BLaER1 treated with 17β-estradiol and CSF1 and Interleukin-3, amounts not matched to agents 10 nM and 100 nM (cell line): Measurements from ENCODE around the gene GPATCH2.

Experiments used
- H3K27ac ChIP-seq, 11 experiments: shearing (Covaris generic); formaldehyde crosslinking; 2 replicates each; pipeline ENCODE4 v1.8.1; 2022
- H3K27me3 ChIP-seq, 11 experiments: shearing (Covaris generic); formaldehyde crosslinking; 2 replicates each; pipeline ENCODE4 v1.8.1; 2022
- H3K36me3 ChIP-seq, 11 experiments: shearing (Covaris generic); formaldehyde crosslinking; 2 replicates each; pipeline ENCODE4 v1.8.1; 2022
- H3K4me1 ChIP-seq, 10 experiments: shearing (Covaris generic); formaldehyde crosslinking; 2 replicates each; pipeline ENCODE4 v1.8.1; 2022
- H3K4me2 ChIP-seq, 11 experiments: shearing (Covaris generic); formaldehyde crosslinking; 2 replicates each; pipeline ENCODE4 v1.8.1; 2022
- H3K4me3 ChIP-seq, 10 experiments: shearing (Covaris generic); formaldehyde crosslinking; 2 replicates each; pipeline ENCODE4 v1.8.1; 2022
- H3K9ac ChIP-seq, 11 experiments: shearing (Covaris generic); formaldehyde crosslinking; 2 replicates each; pipeline ENCODE4 v1.8.1; 2022
- H3K9me3 ChIP-seq, 11 experiments: shearing (Covaris generic); formaldehyde crosslinking; replicated peaks in 1 of 11; 2 replicates each; pipeline ENCODE4 v1.8.1; 2022
- H4K20me1 ChIP-seq, 11 experiments: shearing (Covaris generic); formaldehyde crosslinking; 2 replicates each; pipeline ENCODE4 v1.8.1; 2022
- Cebpa-rat ChIP-seq, 11 experiments: shearing (Covaris generic); IDR thresholded peaks; 2 replicates each; pipeline ENCODE4 v1.8.1; 2022

The GPATCH2 gene

DNA sequence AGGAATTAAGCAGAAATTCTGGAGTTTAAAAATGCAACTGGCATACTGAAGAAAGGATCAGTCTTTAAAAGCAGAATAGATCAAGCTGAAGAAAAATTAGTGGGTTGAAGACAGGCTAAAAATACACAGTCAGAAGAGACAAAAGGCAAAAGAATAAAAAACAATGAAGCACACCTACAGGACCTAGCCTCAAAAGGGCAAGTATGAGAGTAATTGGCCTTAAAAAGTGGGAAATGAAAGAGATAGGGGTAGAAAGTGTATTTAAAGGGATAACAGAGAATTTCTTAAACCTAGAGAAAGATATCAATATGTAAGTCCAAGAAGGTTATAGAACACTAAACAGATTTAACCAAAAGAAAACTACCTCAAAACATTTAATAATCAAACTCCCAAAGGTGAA is 152.4 kb downstream of the GPATCH2 start:
- Histone ChIP-seq H4K20me1 (no peaks in the 10 kb centered on the region), H3K4me1 (peaks cover 0 to 14% (median 3%) of the 10 kb centered on the region in 10 experiments; a peak in 9 of 20 replicates), H3K36me3 (peaks cover 0 to 41% (median 5%) of the 10 kb centered on the region in 11 experiments; a peak in 8 of 22 replicates), H3K4me3 (no peak overlapping the region), H3K4me2 (no peak overlapping the region), H3K27me3 (no peaks in the 10 kb centered on the region), H3K9me3 (peaks cover 0 to 16% (median 6%) of the 10 kb centered on the region in 11 experiments; a peak in 7 of 22 replicates), H3K27ac (no peak overlapping the region), H3K9ac (no peak overlapping the region)
- TF ChIP-seq Cebpa-rat (IDR thresholded peaks at IDR 0.05) = no peak

DNA sequence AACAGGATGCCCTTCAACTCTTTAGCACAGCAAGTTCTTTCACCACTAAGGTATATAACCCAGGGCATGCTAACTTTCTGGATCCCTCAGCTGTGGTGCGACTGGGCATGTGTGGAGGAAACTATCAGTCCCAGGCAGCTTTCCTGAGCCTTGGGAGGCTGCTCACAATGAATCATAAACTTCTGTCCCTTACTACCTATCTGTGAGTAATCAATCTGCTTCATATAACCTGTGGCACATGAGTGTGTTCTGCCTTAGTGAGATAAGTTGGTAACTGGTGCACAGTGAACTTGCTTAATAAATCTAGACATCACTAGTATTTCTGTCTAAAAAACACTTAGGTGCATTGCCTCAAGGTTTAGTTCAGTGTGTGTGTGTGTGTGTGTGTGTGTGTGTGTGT is 158.0 kb downstream of the GPATCH2 start:
- Histone ChIP-seq H3K9ac (no peak overlapping the region), H3K4me1 (no peaks in the 10 kb centered on the region), H4K20me1 (no peaks in the 10 kb centered on the region), H3K27ac (no peak overlapping the region), H3K4me3 (no peak overlapping the region), H3K4me2 (no peak overlapping the region), H3K9me3 (no peaks in the 10 kb centered on the region), H3K36me3 (peaks cover 0 to 32% (median 5%) of the 10 kb centered on the region in 11 experiments; a peak in 7 of 22 replicates), H3K27me3 (no peaks in the 10 kb centered on the region)
- no peak for TF ChIP-seq Cebpa-rat (IDR thresholded peaks at IDR 0.05)

DNA sequence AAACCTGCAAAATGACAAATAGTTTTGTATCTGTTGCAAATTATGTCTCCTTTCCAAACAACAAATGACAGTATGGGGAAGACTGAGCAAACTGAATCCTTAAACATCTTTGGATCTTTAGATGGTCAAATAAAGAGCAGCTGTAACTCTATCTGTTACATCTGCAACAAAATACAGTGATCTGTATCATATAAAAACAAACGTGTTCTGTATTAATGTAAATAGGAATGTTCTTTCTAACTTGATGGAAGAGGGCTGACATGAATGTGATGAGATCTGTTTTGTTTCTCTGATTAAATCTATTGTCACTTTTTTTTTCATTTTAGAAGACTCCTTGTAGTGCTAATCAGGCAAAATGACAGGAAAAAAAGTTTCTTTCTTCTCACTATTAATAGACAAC is 159.5 kb downstream of the GPATCH2 start:
- Histone ChIP-seq H3K27ac (no peak overlapping the region), H3K4me1 (no peaks in the 10 kb centered on the region), H3K27me3 (no peaks in the 10 kb centered on the region), H3K36me3 (peaks cover 0 to 18% (median 0%) of the 10 kb centered on the region in 11 experiments; a peak in 2 of 22 replicates), H4K20me1 (no peaks in the 10 kb centered on the region), H3K9me3 (peaks cover 0 to 4% (median 0%) of the 10 kb centered on the region in 11 experiments; a peak in 1 of 22 replicates), H3K4me3 (no peak overlapping the region), H3K9ac (no peak overlapping the region), H3K4me2 (no peak overlapping the region)
- no peak for TF ChIP-seq Cebpa-rat (IDR thresholded peaks at IDR 0.05)

DNA sequence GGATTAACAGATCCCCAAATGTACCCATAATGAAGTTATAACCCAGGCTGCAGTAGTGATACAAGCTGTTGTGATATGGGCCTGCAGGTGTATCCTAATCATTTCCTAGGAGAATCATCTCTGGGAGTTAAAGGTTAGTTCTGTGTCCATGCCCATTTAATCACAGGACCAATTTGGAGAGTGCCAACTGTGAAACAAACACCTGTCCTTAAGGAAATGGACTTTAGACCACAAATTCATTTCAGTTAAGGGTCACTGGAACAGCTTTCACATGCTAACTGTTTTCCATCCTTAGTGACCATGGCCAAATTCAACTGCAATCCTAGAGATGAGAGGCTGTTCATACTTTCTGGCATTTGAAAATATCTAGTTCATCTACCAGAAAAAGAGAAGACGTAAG is 160.9 kb downstream of the GPATCH2 start:
- Histone ChIP-seq H3K27ac (no peak overlapping the region), H3K4me2 (no peak overlapping the region), H3K4me3 (no peak overlapping the region), H3K27me3 (no peaks in the 10 kb centered on the region), H3K9ac (no peak overlapping the region), H4K20me1 (no peaks in the 10 kb centered on the region), H3K4me1 (no peaks in the 10 kb centered on the region), H3K36me3 (peaks cover 0 to 23% (median 0%) of the 10 kb centered on the region in 11 experiments; a peak in 5 of 22 replicates), H3K9me3 (peaks cover 4 to 17% (median 7%) of the 10 kb centered on the region in 11 experiments; a peak in 15 of 22 replicates)
- no peak for TF ChIP-seq Cebpa-rat (IDR thresholded peaks at IDR 0.05)

DNA sequence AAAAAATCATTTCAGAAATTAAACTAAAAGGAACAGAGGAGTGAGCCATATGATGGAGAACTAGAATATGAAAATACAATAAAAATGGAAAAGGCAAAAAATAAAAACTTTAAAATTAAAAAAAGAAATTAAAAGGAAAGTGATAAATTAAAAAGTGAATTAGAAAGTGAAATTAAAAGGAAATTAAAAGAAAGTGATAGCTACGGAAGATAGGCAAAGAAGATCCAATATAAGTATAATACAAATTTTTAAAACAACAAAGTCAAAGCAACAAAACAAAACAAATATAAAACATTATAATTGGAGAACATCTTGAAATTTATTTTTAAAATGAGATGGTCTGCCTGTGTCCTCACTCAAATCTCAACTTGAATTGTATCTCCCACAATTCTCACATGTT is 165.8 kb downstream of the GPATCH2 start:
- no peak overlapping the region for H3K27ac ChIP-seq
- no peak overlapping the region for H3K4me3 ChIP-seq
- H3K4me1 ChIP-seq = no peaks in the 10 kb centered on the region
- H3K36me3 ChIP-seq = peaks cover 0 to 24% (median 0%) of the 10 kb centered on the region in 11 experiments; a peak in 5 of 22 replicates
- no peaks in the 10 kb centered on the region for H4K20me1 ChIP-seq
- H3K9ac ChIP-seq = no peak overlapping the region
- no peak overlapping the region for H3K4me2 ChIP-seq
- H3K9me3 ChIP-seq = peaks cover 4 to 17% (median 7%) of the 10 kb centered on the region in 11 experiments; a peak in 15 of 22 replicates
- TF ChIP-seq Cebpa-rat (IDR thresholded peaks at IDR 0.05) = no peak
- H3K27me3 ChIP-seq = no peaks in the 10 kb centered on the region

DNA sequence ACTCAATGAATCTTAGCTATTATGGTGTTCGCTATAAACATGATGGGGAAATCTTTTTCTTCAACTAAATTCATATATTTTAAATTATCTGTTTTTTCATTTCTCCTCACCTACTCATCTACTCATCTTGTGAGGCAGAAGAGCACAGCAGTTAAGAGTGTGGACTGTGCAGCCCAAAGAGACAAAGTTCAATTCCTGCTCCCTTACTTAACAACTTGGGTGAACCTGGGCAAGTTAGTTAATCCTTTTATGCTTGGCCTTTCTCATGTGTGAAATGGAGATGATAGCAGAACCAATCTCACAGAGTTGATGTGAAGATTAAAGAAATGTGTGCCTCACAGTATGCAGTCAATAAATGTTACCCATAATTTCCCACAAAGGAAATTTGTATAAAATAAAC is 168.2 kb downstream of the GPATCH2 start:
- Histone ChIP-seq H3K9me3 (peaks cover 4 to 17% (median 7%) of the 10 kb centered on the region in 11 experiments; a peak in 15 of 22 replicates), H3K9ac (no peak overlapping the region), H3K4me1 (no peaks in the 10 kb centered on the region), H3K4me2 (no peak overlapping the region), H3K36me3 (peaks cover 0 to 24% (median 0%) of the 10 kb centered on the region in 11 experiments; a peak in 5 of 22 replicates), H3K4me3 (no peak overlapping the region), H3K27ac (no peak overlapping the region), H4K20me1 (no peaks in the 10 kb centered on the region), H3K27me3 (no peaks in the 10 kb centered on the region)
- TF ChIP-seq Cebpa-rat (IDR thresholded peaks at IDR 0.05) = no peak

DNA sequence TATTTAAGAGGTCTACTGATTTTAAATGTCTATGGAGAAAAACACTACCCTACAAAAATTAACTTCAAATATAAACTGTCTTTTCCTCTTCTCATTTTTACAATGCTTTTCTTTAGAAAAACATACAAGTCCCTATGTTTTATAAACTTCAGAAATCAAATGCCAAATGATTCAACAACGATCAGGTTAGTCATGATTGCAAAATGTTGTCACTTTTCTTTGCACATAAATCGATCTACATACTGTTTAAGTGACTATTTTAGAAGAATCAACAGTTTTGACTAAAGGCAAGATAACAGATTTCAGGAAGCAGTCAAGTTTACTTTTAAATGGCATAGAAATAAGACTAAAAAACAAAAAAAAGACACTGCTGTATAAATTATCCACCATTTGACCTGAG is 168.7 kb downstream of the GPATCH2 start:
- Histone ChIP-seq H3K9ac (no peak overlapping the region), H3K4me3 (no peak overlapping the region), H3K27ac (no peak overlapping the region)

DNA sequence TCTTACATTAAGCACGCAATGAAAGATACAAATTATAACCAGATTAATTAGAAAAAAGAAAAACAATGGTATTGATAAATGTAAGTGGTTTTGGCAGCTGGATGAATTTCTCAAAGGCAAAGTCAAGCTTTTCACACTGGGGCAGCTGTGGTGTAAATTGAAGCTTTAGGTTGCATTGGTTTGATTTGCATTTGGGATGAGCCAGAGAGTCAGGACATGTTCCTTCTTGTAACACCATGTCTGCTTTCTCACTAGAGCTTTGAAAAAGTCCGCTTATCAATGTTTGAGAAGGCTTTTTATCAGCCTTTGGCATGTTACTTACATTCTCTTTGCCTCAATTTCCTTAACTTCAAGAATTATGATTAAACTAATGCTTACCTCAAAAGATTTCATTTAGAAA is 173.9 kb downstream of the GPATCH2 start:
- Histone ChIP-seq H3K27me3 (no peaks in the 10 kb centered on the region), H3K9ac (no peak overlapping the region), H3K4me2 (no peak overlapping the region), H3K36me3 (peaks cover 0 to 21% (median 0%) of the 10 kb centered on the region in 11 experiments; a peak in 4 of 22 replicates), H3K4me3 (no peak overlapping the region), H4K20me1 (no peaks in the 10 kb centered on the region), H3K9me3 (no peaks in the 10 kb centered on the region), H3K27ac (no peak overlapping the region), H3K4me1 (no peaks in the 10 kb centered on the region)
- TF ChIP-seq Cebpa-rat (IDR thresholded peaks at IDR 0.05) = no peak

More for the DNA sequence above, 168.7 kb downstream of the GPATCH2 start:
- Histone ChIP-seq H3K36me3 (peaks cover 0 to 24% (median 0%) of the 10 kb centered on the region in 11 experiments; a peak in 5 of 22 replicates), H3K4me1 (no peaks in the 10 kb centered on the region), H3K27me3 (no peaks in the 10 kb centered on the region), H3K4me2 (no peak overlapping the region), H4K20me1 (no peaks in the 10 kb centered on the region), H3K9me3 (peaks cover 4 to 17% (median 7%) of the 10 kb centered on the region in 11 experiments; a peak in 15 of 22 replicates)
- TF ChIP-seq Cebpa-rat (IDR thresholded peaks at IDR 0.05) = no peak

DNA sequence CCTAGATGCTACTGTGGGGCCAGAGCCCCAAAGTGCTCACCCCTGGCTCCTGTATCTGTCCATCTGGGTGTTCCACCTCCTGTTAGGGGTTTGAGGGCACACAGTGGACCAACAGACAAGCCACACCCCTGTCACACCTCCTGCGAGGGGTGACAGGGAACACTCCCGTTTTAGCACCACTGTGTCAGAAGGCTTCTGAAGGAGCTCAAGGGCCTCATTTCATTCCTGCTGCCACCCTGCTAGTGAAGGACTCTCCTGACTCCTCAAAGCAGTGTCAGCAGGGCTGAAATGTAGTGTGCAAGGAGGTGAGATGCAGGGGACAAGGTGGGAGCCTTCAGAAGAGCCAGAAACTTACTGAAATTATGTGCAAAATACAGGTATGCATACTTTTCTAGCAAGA is 174.6 kb downstream of the GPATCH2 start:
- no peaks in the 10 kb centered on the region for H4K20me1 ChIP-seq
- no peak overlapping the region for H3K27ac ChIP-seq
- H3K36me3 ChIP-seq = peaks cover 0 to 21% (median 0%) of the 10 kb centered on the region in 11 experiments; a peak in 4 of 22 replicates
- no peak overlapping the region for H3K4me3 ChIP-seq
- TF ChIP-seq Cebpa-rat (IDR thresholded peaks at IDR 0.05) = no peak
- H3K9ac ChIP-seq = no peak overlapping the region
- no peaks in the 10 kb centered on the region for H3K4me1 ChIP-seq
- H3K27me3 ChIP-seq = no peaks in the 10 kb centered on the region
- no peak overlapping the region for H3K4me2 ChIP-seq
- H3K9me3 ChIP-seq = no peaks in the 10 kb centered on the region

DNA sequence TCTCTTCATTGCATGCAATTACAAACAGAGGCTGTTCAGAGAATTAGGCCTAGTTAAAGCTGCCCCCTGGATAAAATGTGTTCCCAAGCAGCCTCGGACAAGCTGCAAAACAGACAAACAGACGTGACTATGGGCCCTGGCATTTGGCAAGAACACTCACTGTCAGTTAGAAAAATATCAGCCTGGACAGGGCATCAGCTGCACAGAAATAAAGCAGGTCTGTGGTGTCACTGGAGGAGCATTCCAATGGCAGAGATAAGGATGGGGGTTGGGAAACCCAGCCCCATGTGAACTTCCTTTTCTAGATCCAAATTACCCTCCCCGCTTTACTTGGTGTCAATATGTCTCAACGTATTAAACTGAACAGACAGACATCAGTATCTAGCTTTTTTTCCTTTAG is 177.1 kb downstream of the GPATCH2 start:
- no peak overlapping the region for H3K4me3 ChIP-seq
- H3K4me2 ChIP-seq = no peak overlapping the region
- no peaks in the 10 kb centered on the region for H3K9me3 ChIP-seq
- TF ChIP-seq Cebpa-rat (IDR thresholded peaks at IDR 0.05) = no peak
- peaks cover 0 to 27% (median under 1%) of the 10 kb centered on the region in 11 experiments; a peak in 6 of 22 replicates for H3K36me3 ChIP-seq
- H3K9ac ChIP-seq = no peak overlapping the region
- no peaks in the 10 kb centered on the region for H4K20me1 ChIP-seq
- H3K27me3 ChIP-seq = no peaks in the 10 kb centered on the region
- no peak overlapping the region for H3K27ac ChIP-seq
- H3K4me1 ChIP-seq = no peaks in the 10 kb centered on the region
